AG09319 (cell line): ENCODE measurements around the gene PROCA1.

Experiments
- DNase-seq: peaks from one replicate; pipeline ENCODE4 v3.0.0-alpha.2; 2010; ENCODE audit warnings: low read depth; ENCODE audit errors: extremely low read depth
- CTCF ChIP-seq: IDR thresholded peaks from 2 replicates; pipeline ENCODE4 v1.5.1; 2011; ENCODE audit warnings: low read depth, mild to moderate bottlenecking, inconsistent platforms, low read length, moderate library complexity

The PROCA1 gene

GRCh38 chr17:28705728-28706334 is 5.9 kb downstream of the PROCA1 start:
- TF ChIP-seq CTCF, result no peak
- no peak for DNase-seq

GRCh38 chr17:28705074-28705659 is 6.5 kb downstream of the PROCA1 start:
- no peak for TF ChIP-seq CTCF
- DNase-seq, result no peak

GRCh38 chr17:28704219-28704858 is 7.3 kb downstream of the PROCA1 start:
- DNase-seq, result no peak
- no peak for TF ChIP-seq CTCF

- TF ChIP-seq CTCF, result no peak
- DNase-seq, result no peak
Measured at GRCh38 chr17:28703552-28704218, 8.0 kb downstream of the PROCA1 start.

GRCh38 chr17:28702752-28703150 is 8.9 kb downstream of the PROCA1 start:
- no peak for TF ChIP-seq CTCF
- DNase-seq, result no peak

GRCh38 chr17:28702026-28702751 is 9.5 kb downstream of the PROCA1 start:
- TF ChIP-seq CTCF, result no peak
- no peak for DNase-seq
